ENCODE results near the gene KIF19.
"Not testable (repeated sequence)": the region's sequence is repeated elsewhere in the genome, so short reads cannot be mapped to it uniquely, and the experiment has no call there.

The KIF19 gene

GRCh38 chr17:74325743-74326379 is at the start of gene KIF19:
KIF19 (plus strand) TSS chr17:74326226; CDS start chr17:74326350, 124 bp downstream.
- H3K4me3 ChIP-seq (ENCODE audit: low read depth, low read length) = peak within 1 kb of the TSS; percentile 8; the same call in 1 of the 2 replicates
- peak; percentile 66 for DNase-seq (ENCODE audit: low read depth)
- TF ChIP-seq CTCF (IDR thresholded peaks at IDR 0.05; ENCODE audit: insufficient read depth, low read depth, low read length, missing control alignments) = no peak

- peak; percentile 41 for DNase-seq (ENCODE audit: low read depth)
- no peak for TF ChIP-seq CTCF (IDR thresholded peaks at IDR 0.05; ENCODE audit: insufficient read depth, low read depth, low read length, missing control alignments)
- H3K4me3 ChIP-seq (ENCODE audit: low read depth, low read length) = no peak overlapping the region
Measured at GRCh38 chr17:74276541-74277009, 49.5 kb upstream of the KIF19 start.

- H3K4me3 ChIP-seq (ENCODE audit: low read depth, low read length) = no peak overlapping the region
- TF ChIP-seq CTCF (IDR thresholded peaks at IDR 0.05; ENCODE audit: insufficient read depth, low read depth, low read length, missing control alignments) = no peak
- no peak for DNase-seq (ENCODE audit: low read depth)
Measured at GRCh38 chr17:74277935-74278334, 48.1 kb upstream of the KIF19 start.

GRCh38 chr17:74279617-74280016 is 46.4 kb upstream of the KIF19 start:
- not testable (repeated sequence) for DNase-seq (ENCODE audit: low read depth); H3K4me3 ChIP-seq (ENCODE audit: low read depth, low read length)

GRCh38 chr17:74280093-74280513 is 45.9 kb upstream of the KIF19 start:
- DNase-seq (ENCODE audit: low read depth) = peak; percentile 79
- no peak for TF ChIP-seq CTCF (IDR thresholded peaks at IDR 0.05; ENCODE audit: insufficient read depth, low read depth, low read length, missing control alignments)
- no peak overlapping the region for H3K4me3 ChIP-seq (ENCODE audit: low read depth, low read length)

GRCh38 chr17:74281799-74282198 is 44.2 kb upstream of the KIF19 start:
- TF ChIP-seq CTCF (IDR thresholded peaks at IDR 0.05; ENCODE audit: insufficient read depth, low read depth, low read length, missing control alignments) = no peak
- H3K4me3 ChIP-seq (ENCODE audit: low read depth, low read length) = no peak overlapping the region
- DNase-seq (ENCODE audit: low read depth) = no peak

GRCh38 chr17:74282274-74282586 is 43.8 kb upstream of the KIF19 start:
- H3K4me3 ChIP-seq (ENCODE audit: low read depth, low read length); DNase-seq (ENCODE audit: low read depth): not testable (repeated sequence)

GRCh38 chr17:74282587-74283370 is 43.2 kb upstream of the KIF19 start:
- TF ChIP-seq CTCF (IDR thresholded peaks at IDR 0.05; ENCODE audit: insufficient read depth, low read depth, low read length, missing control alignments) = no peak
- DNase-seq (ENCODE audit: low read depth) = peak; percentile 76
- no peak overlapping the region for H3K4me3 ChIP-seq (ENCODE audit: low read depth, low read length)
